ENCODE measurements around the gene WDR91. TPM values are rescaled to one million over a fixed set of nuclear protein-coding genes. Genes with fewer than 3 reads are reported as not detected.
A peak's percentile ranks its signal among the peaks of the same experiment; 100 is the strongest.

The WDR91 gene
- polyA plus RNA-seq, 1 experiment, result 6.3 TPM

DNA sequence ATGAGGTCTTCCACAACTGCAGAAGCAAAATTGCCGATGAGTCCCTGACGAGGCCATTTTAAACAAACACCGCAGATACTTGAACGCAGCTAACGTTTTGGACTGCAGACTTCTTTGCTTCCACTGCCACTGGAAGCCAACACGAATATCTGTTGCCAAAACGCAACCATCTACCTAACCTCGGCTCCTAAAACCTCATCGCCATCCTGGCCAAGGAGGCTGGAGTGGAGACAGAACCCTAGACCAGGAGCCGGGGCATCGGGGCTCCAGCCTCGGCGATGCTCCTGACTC is 493 bp downstream of the WDR91 start:
- H3K4me3 ChIP-seq (ENCODE audit: low read depth, low read length), result peak overlapping the region; percentile 86
- ChIA-PET CTCF (interaction anchor here (0.7 to 1.3 kb wide), 2 partner anchors 37 to 63 kb away, joined by 3 to 6 read pairs; no protein-coding TSS in a partner anchor), POLR2A (interaction anchor here (1.0 to 2.0 kb wide), 3 partner anchors 9 to 51 kb away, joined by 3 to 7 read pairs (median 4); no protein-coding TSS in a partner anchor)
- no peaks in the 10 kb centered on the region for H3K27me3 ChIP-seq (ENCODE audit: control insufficient read depth, insufficient read depth, low read length)
- peak overlapping the region; percentile 57 for H3K27ac ChIP-seq (ENCODE audit: low read depth, low read length)
- TF ChIP-seq, protein P1, sequence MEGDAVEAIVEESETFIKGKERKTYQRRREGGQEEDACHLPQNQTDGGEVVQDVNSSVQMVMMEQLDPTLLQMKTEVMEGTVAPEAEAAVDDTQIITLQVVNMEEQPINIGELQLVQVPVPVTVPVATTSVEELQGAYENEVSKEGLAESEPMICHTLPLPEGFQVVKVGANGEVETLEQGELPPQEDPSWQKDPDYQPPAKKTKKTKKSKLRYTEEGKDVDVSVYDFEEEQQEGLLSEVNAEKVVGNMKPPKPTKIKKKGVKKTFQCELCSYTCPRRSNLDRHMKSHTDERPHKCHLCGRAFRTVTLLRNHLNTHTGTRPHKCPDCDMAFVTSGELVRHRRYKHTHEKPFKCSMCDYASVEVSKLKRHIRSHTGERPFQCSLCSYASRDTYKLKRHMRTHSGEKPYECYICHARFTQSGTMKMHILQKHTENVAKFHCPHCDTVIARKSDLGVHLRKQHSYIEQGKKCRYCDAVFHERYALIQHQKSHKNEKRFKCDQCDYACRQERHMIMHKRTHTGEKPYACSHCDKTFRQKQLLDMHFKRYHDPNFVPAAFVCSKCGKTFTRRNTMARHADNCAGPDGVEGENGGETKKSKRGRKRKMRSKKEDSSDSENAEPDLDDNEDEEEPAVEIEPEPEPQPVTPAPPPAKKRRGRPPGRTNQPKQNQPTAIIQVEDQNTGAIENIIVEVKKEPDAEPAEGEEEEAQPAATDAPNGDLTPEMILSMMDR (IDR thresholded peaks at IDR 0.05; ENCODE audit: low read depth, low read length), result no peak
- DNase-seq (ENCODE audit: low read depth, low spot score), result no peak
- no peaks in the 10 kb centered on the region; the same call in 1 of the 2 replicates for H3K9me3 ChIP-seq (ENCODE audit: control insufficient read depth, insufficient read depth, low read length)

DNA sequence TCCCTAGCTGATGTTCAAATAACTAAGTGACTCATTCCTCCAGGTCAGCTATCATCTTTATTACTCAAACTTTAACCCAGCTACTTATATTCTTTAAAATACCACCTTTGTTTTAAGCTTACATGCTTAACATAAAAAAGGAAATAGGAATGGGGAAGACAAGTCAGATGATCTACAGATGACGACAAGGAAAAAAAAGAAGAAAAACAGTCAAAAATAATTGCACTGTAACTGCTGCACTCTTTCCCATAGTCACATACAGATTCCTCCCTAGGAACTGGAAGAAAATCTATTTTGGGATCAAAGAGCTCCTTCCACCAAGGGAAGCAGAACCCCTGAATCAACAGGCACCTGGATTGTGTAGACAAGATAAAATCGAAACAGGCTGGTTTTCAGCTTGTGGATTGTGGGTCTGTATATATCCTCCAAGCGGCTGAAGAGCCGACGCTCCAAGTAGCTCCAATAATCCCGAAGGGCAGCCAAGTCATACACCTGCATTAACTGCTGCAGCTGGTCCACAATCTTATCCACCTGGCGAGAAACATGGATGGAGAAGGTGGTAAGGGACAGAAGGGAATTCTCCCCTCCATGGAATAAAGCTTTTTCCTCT is 2.0 kb downstream of the WDR91 start:
- no peak for DNase-seq (ENCODE audit: low read depth, low spot score)
- no peak overlapping the region for H3K27ac ChIP-seq (ENCODE audit: low read depth, low read length)
- CTCF ChIA-PET, result interaction anchor here (0.8 to 1.3 kb wide), 3 partner anchors 10 to 519 kb away, joined by 3 read pairs; partner anchors contain the start of gene CYREN
- TF ChIP-seq, protein P1 (IDR thresholded peaks at IDR 0.05; ENCODE audit: low read depth, low read length), result no peak
- no peak overlapping the region for H3K4me3 ChIP-seq (ENCODE audit: low read depth, low read length)
- POLR2A ChIA-PET, result no interaction called here
- H3K9me3 ChIP-seq (ENCODE audit: control insufficient read depth, insufficient read depth, low read length), result no peaks in the 10 kb centered on the region; the same call in 1 of the 2 replicates
- no peaks in the 10 kb centered on the region for H3K27me3 ChIP-seq (ENCODE audit: control insufficient read depth, insufficient read depth, low read length)

DNA sequence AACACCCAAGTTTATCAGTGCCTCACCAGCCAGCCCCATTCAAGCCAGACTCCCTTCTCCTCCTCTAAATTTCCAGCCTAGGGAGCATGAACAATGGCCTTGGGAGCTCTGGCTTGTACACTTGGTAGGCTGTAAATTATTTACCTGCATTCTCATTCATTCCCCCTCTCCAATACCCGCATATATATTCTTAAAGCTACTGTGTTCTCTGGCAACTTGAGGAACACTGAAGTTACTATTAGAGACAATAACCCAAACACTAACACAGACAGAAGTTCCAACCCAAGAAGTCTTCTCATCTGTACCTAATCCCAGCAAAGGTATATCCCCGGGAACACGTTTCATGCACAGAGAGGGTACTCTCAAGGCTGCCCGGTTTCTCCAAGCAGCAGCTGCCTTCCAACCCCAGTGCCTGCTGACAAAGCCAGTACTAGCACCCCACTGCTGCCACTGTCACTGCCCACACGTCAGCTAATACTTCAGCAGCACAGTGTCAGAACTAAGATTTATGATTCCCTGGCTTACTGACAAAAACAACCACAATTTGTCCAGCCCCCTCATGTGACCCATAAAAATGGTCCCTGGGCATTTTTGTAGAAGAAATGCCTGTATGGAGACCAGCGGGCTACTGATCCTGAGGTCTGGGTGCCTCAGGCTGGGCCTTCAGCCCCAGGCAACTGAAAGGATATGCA is 3.1 kb downstream of the WDR91 start:
- ChIA-PET CTCF (interaction anchor here (1.0 to 1.3 kb wide), 2 partner anchors 38 to 518 kb away, joined by 3 read pairs; partner anchors contain the start of gene CYREN), POLR2A (no interaction called here)
- H3K27ac ChIP-seq (ENCODE audit: low read depth, low read length), result no peak overlapping the region
- no peak overlapping the region for H3K4me3 ChIP-seq (ENCODE audit: low read depth, low read length)
- no peak for DNase-seq (ENCODE audit: low read depth, low spot score)
- no peaks in the 10 kb centered on the region for H3K27me3 ChIP-seq (ENCODE audit: control insufficient read depth, insufficient read depth, low read length)
- TF ChIP-seq, protein P1 (IDR thresholded peaks at IDR 0.05; ENCODE audit: low read depth, low read length), result no peak
- H3K9me3 ChIP-seq (ENCODE audit: control insufficient read depth, insufficient read depth, low read length), result no peaks in the 10 kb centered on the region; the same call in 1 of the 2 replicates

DNA sequence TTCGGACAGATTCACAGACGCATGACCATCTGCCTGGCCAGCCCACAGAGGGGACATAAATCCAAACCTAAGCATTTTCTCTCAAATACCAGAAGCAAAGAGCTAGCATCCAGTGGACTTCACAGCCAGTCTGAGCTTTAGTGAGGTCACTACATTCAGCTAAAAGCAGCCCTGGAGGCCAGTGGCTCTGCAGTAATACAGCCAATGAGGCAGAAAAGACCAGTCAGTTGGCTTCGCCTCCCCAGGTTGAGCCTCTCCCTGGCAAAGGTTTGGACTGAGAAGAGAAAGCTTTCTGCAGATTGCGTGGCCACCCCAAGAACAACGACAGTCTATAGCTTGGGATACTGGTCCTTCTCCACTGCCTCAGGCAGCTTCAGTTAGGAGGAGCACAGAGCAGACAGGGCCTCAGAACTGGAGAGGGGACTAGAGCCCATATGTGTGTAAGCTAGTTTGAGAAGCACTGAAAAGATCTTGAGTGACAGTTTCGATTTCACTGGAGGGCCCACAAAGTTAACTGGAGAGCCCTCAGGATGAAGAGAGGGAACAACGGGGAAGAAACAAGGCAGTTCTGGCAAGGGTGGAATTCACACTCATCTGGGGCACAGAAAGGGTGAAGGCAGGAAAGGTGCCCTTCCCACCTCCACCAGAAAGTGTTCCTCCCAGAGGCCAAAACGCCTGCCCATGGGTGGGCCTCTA is 3.8 kb downstream of the WDR91 start:
- DNase-seq (ENCODE audit: low read depth, low spot score), result no peak
- H3K27me3 ChIP-seq (ENCODE audit: control insufficient read depth, insufficient read depth, low read length), result no peaks in the 10 kb centered on the region
- H3K27ac ChIP-seq (ENCODE audit: low read depth, low read length), result no peak overlapping the region
- TF ChIP-seq, protein P1 (IDR thresholded peaks at IDR 0.05; ENCODE audit: low read depth, low read length), result no peak
- no peaks in the 10 kb centered on the region; the same call in 1 of the 2 replicates for H3K9me3 ChIP-seq (ENCODE audit: control insufficient read depth, insufficient read depth, low read length)
- POLR2A ChIA-PET, result no interaction called here
- CTCF ChIA-PET, result no interaction called here
- H3K4me3 ChIP-seq (ENCODE audit: low read depth, low read length), result no peak overlapping the region
